NCI-H2081 (cell line): ENCODE measurements around the gene PTEN.
"Not testable (repeated sequence)": the region's sequence is repeated elsewhere in the genome, so short reads cannot be mapped to it uniquely, and the experiment has no call there.

ENCODE experiments used
- DNase-seq, 2 experiments: peaks; one replicate each; lab custom pipeline; 2025; lab: John Stamatoyannopoulos, UW

Gene PTEN

DNA sequence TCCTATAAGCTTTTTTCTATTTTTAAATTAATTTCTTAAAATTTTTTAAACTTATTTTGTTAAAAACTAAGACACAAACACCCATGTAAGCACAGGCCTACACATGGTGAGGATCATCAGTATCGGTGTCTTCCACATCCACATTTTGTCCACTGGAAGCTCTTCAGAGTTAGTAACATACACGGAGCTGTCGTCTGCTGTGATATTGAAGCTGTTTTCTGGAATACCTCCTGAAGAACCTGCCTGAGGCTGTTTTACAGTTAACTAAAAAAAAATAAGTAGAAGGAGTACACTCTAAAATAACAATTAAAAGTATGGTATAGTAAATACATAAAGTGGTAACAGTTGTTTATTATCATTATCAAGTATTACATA, 17.8 kb upstream of the PTEN start:
- no peak for DNase-seq

DNA sequence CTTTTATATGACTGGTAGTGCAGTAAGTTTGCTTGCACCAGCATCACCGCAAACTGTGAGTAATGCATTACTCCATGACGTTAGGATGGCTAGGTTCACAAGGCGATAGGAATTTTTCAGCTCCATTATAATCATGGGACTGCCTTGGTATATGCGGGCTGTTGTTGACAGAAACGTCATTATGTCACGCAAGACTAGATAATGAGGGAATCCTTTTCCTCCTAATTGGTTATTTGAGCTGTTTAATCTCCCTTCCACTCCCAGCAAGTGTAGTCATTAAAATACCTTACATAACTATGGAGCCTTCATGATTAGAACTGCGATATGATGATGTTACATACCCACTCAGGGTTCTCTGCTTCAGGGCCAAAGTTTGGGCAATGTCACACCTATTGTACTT, 17.4 kb upstream of the PTEN start:
- no peak for DNase-seq

DNA sequence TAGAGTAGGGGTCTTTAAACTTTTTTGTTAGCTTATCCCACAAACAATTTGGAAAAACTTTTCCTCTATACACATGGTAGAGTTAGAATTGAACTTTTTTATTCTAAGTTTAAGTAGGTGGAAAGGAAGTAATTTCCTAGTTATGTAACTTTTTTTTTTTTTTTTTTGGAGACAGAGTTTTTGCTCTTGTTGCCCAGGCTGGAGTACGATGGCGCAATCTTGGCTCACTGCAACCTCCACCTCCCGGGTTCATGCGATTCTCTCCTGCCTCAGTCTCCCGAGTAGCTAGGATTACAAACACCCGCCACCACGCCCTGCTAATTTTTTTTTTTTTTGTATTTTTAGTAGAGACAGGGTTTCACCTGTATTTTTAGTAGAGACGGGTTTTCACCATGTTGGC, 16.7 kb upstream of the PTEN start:
- DNase-seq: not testable (repeated sequence)

- no peak for DNase-seq
Observed at GRCh38 chr10:87847550-87847949, 15.9 kb upstream of the PTEN start.

- no peak for DNase-seq
Observed at GRCh38 chr10:87849001-87849400, 14.4 kb upstream of the PTEN start.

- DNase-seq: peak; percentile 46 to 79
Observed at GRCh38 chr10:87850742-87851205, 12.7 kb upstream of the PTEN start.

DNA sequence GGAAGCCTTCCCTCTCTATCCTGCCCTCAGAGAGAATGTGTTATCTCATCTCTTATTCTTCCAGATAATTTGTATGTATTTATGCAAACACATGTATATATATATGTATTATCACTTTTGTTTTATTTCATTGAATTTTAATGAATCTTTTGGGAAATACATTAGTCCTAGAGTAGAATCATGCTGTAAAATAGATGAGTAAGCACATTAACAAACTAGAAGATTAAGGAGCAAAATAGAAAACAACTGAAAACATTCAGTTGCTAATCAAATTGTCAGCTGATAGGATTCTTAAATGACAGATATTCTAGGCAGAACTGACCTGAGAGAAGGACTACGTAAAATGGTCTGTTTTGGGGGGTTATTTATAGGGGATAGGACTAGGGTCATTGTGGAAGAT, 11.3 kb upstream of the PTEN start:
- no peak for DNase-seq

DNA sequence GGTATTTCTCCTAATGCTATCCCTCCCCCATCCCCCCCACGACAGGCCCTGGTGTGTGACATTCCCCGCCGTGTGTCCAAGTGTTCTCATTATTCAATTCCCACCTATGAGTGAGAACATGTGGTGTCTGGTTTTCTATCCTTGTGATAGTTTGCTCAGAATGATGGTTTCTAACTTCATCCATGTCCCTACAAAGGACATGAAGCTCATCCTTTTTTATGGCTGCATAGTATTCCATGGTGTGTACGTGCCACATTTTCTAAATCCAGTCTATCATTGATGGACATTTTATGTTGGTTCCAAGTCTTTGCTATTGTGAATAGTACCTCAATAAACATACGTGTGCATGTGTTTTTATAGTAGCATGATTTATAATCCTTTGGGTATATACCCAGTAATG, 8.2 kb upstream of the PTEN start:
- DNase-seq: not testable (repeated sequence)

DNA sequence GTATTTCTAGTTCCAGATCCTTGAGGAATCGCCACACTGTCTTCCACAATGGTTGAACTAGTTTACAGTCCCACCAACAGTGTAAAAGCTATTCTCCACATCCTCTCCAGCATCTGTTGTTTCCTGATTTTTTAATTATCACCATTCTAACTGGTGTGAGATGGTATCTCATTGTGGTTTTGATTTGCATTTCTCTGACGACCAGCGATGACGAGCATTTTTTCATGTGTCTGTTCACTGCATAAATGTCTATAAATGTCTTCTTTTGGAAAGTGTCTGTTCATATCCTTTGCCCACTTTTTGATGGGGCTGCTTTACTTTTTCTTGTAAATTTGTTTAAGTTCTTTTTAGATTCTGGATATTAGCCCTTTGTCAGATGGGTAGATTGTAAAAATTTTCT, 7.8 kb upstream of the PTEN start:
- not testable (repeated sequence) for DNase-seq

- peak; percentile 25 to 62 for DNase-seq
Observed at GRCh38 chr10:87860156-87860795, 3.1 kb upstream of the PTEN start.

DNA sequence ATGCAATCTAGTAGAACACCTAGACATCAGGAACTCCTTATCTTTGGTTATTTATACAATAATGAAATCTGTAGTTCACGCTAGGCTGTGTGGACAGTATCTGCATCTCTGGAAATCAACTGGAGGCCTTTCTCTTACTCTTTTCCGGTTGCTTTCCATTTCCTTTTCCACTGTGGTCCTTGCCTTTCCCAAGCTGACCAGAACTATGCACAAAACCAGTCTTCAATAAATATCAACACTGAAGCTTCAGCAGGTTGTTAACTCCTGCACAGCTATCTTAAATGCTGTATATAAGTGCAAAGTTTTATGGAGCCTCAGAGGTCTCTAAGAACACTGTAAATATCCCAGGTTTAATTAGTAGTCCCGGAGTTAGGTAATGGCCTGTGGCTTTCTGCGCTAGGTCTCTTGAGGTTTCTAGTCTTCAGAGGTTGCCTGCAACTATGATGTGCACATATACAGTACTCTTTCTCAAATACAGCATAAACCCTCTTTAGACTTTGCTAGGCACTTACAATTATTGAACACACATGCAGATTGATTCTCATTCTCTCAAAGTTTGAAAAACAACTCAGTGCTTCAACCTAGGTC, 2.5 kb upstream of the PTEN start:
- no peak for DNase-seq

DNA sequence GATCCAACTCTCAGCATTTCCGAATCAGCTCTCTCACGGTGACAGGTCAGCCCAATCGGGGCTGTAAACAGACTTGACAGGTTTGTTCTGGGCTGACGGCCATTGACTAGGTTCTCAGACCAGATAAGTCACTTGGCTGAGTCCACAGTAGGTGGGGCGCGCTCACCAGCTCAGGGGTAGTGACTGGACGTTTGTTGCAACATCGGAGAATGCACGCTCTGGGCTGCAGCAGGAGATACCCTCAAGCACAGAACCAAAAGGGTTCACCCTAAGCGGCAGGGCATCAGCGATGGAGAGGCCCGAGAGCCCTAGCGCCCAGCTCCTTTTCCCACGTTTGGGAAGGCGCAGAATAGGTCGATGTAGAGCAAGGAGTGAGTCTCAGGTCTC, 1.9 kb upstream of the PTEN start:
- no peak for DNase-seq

GRCh38 chr10:87861953-87862678, 1.3 kb upstream of the PTEN start:
- DNase-seq: peak; percentile 44 to 65

DNA sequence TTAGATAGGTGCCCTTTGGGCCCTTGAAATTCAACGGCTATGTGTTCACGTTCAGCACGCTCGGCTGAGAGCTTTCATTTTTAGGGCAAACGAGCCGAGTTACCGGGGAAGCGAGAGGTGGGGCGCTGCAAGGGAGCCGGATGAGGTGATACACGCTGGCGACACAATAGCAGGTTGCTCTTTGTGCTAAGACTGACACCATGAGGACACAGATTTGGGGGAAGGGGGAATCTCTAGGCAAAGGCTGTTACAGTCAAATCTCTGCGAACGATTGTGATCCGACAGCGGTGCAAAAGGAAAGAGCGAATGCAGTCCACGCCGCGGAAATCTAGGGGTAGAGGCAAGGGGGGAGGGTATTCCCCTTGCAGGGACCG, 759 bp upstream of the PTEN start:
- peak in 1 of 2 experiments; percentile 49 for DNase-seq

DNA sequence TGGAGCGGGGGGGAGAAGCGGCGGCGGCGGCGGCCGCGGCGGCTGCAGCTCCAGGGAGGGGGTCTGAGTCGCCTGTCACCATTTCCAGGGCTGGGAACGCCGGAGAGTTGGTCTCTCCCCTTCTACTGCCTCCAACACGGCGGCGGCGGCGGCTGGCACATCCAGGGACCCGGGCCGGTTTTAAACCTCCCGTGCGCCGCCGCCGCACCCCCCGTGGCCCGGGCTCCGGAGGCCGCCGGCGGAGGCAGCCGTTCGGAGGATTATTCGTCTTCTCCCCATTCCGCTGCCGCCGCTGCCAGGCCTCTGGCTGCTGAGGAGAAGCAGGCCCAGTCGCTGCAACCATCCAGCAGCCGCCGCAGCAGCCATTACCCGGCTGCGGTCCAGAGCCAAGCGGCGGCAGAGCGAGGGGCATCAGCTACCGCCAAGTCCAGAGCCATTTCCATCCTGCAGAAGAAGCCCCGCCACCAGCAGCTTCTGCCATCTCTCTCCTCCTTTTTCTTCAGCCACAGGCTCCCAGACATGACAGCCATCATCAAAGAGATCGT, 598 bp downstream of the PTEN start:
- DNase-seq: peak in 1 of 2 experiments; percentile 18

DNA sequence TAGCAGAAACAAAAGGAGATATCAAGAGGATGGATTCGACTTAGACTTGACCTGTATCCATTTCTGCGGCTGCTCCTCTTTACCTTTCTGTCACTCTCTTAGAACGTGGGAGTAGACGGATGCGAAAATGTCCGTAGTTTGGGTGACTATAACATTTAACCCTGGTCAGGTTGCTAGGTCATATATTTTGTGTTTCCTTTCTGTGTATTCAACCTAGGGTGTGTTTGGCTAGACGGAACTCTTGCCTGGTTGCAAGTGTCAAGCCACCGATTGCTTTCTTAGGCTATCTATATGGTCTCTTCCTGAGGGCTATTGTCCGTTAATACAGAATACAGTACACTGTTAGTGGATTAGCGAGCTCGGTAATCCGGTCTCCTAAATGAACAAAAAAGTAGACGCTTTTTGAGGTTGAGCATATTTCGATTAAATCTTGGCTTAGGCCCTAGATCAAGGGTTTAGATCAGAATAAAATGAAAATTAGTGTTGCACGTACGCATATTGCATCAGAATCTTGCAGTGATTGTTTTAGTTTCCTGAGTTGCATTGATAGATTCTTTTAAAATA, 1.2 kb downstream of the PTEN start:
- DNase-seq: peak in 1 of 2 experiments; percentile 18

DNA sequence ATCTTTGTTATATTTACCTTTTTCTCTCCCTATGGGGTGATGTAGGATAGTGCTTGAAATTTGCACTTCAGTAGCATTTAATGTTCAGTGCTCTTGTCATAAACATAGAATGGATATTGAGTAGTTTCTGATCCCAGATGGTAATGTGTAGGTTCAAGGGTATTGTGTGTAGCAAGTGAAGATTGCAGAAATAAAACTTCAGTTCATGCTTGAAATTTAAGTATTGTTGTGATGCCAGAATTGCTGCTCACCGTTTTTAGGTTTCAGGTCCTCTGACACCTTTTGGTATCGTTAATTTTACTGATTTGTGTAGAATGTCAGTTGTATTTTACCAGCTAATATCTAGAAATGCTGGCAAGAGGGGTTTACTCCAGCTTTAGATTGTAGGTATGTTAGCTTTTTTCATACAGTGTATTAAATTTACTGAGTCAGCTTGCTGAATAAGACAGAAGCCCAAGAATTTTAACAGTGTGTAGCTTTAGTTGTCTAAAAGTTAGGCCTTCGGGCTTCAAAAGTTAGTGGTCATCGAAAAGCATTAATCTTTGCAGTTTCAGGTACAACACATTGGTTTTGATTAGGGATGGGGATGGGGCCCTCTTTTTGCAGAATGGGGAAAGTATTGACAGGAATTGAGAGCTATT, 1.9 kb downstream of the PTEN start:
- DNase-seq: no peak

GRCh38 chr10:87866412-87866974, 3.1 kb downstream of the PTEN start:
- no peak for DNase-seq

DNA sequence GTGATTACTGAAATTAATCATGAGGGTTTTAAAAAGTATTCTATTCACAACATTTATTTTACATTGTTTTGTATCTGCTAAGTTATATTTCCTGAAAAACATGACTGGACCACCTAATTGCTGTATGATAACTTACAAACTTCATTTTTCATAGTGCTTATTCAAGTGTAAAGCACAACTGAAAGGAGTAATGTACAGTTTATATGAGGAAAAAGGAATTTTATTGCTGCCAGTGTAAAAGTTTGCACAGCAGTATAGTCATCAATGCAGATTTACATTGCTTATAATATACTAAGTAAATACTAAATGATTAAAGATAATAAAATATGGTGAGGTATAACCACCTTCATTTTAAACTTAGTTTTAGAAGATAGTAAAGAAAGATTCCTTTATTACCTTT, 4.0 kb downstream of the PTEN start:
- DNase-seq: no peak

DNA sequence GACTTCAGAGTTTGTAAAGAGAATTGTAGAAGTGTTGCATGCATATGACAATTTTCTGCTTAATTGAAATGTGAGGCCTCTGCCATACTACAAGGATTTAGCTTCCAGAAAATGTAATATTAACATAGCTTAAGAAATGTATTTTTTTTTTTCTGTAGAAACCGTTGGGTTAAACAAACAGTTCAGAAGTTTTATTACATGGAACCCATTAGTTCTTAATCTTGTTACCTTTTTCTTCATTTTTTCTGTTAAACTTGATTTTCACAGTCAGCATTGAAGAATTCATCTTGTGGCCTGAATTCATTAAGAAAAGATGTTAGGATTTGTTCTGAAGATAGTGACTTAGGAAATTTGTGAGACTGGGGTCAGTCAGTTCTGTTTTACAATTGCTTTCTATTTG, 4.9 kb downstream of the PTEN start:
- DNase-seq: no peak

GRCh38 chr10:87869139-87869538, 5.7 kb downstream of the PTEN start:
- DNase-seq: not testable (repeated sequence)
